Nephron progenitor cell (in vitro differentiated cells): ENCODE data around the gene S100A16.
"Not testable (repeated sequence)": the region's sequence is repeated elsewhere in the genome, so short reads cannot be mapped to it uniquely, and the experiment has no call there.

Experiments used
- DNase-seq: peaks from one replicate; pipeline ENCODE4 v3.0.0; 2021
- H3K27ac Mint-ChIP-seq: 2 replicates; pipeline ENCODE4 v1.8.0; 2021; ENCODE audit warnings: mild to moderate bottlenecking, moderate library complexity, mixed read lengths
- H3K27me3 Mint-ChIP-seq: 2 replicates; pipeline ENCODE4 v1.8.0; 2021; ENCODE audit warnings: mild to moderate bottlenecking, low read depth, mixed read lengths; ENCODE audit not compliant: poor library complexity
- H3K36me3 Mint-ChIP-seq: 2 replicates; pipeline ENCODE4 v1.8.0; 2021; ENCODE audit warnings: low read depth, mixed read lengths
- H3K4me1 Mint-ChIP-seq: 2 replicates; pipeline ENCODE4 v1.8.0; 2021; ENCODE audit warnings: mixed read lengths
- H3K4me3 Mint-ChIP-seq: 2 replicates; pipeline ENCODE4 v1.8.0; 2021; ENCODE audit warnings: mild to moderate bottlenecking, moderate library complexity, mixed read lengths
- H3K9me3 Mint-ChIP-seq: 2 replicates; pipeline ENCODE4 v1.8.0; 2021; ENCODE audit warnings: mild to moderate bottlenecking, moderate library complexity, mixed read lengths
- CTCF ChIP-seq: fragments of 200-600 bp; sonication (generic); IDR thresholded peaks from 2 replicates; pipeline ENCODE4 v1.5.0; 2021; ENCODE audit warnings: antibody characterized with exemption

The S100A16 gene

GRCh38 chr1:153578936-153579335 is 34.0 kb downstream of the S100A16 start:
- peaks cover 15% of the 10 kb centered on the region for H3K4me1 Mint-ChIP-seq
- DNase-seq: no peak
- H3K4me3 Mint-ChIP-seq: no peak overlapping the region
- no peaks in the 10 kb centered on the region for H3K36me3 Mint-ChIP-seq
- H3K9me3 Mint-ChIP-seq: peaks cover 19% of the 10 kb centered on the region
- H3K27ac Mint-ChIP-seq: no peak overlapping the region
- TF ChIP-seq CTCF: no peak
- no peaks in the 10 kb centered on the region for H3K27me3 Mint-ChIP-seq

GRCh38 chr1:153578490-153578889 is 34.4 kb downstream of the S100A16 start:
- Mint-ChIP-seq H3K9me3 (peaks cover 23% of the 10 kb centered on the region), H3K4me3 (no peak overlapping the region), H3K27ac (no peak overlapping the region), H3K36me3 (no peaks in the 10 kb centered on the region), H3K4me1 (peaks cover 11% of the 10 kb centered on the region), H3K27me3 (no peaks in the 10 kb centered on the region)
- no peak for TF ChIP-seq CTCF
- no peak for DNase-seq

GRCh38 chr1:153577624-153578051 is 35.3 kb downstream of the S100A16 start:
- no peak overlapping the region for H3K4me3 Mint-ChIP-seq
- peaks cover 28% of the 10 kb centered on the region for H3K9me3 Mint-ChIP-seq
- peaks cover 10% of the 10 kb centered on the region for H3K4me1 Mint-ChIP-seq
- H3K27me3 Mint-ChIP-seq: no peaks in the 10 kb centered on the region
- H3K27ac Mint-ChIP-seq: no peak overlapping the region
- no peak for TF ChIP-seq CTCF
- no peak for DNase-seq
- H3K36me3 Mint-ChIP-seq: no peaks in the 10 kb centered on the region

GRCh38 chr1:153577138-153577537 is 35.8 kb downstream of the S100A16 start:
- TF ChIP-seq CTCF: no peak
- H3K27me3 Mint-ChIP-seq: peaks cover 2% of the 10 kb centered on the region
- no peak overlapping the region for H3K4me3 Mint-ChIP-seq
- H3K36me3 Mint-ChIP-seq: no peaks in the 10 kb centered on the region
- no peak overlapping the region for H3K27ac Mint-ChIP-seq
- H3K4me1 Mint-ChIP-seq: peaks cover 10% of the 10 kb centered on the region
- H3K9me3 Mint-ChIP-seq: peaks cover 28% of the 10 kb centered on the region
- DNase-seq: no peak

GRCh38 chr1:153575497-153575896 is 37.4 kb downstream of the S100A16 start:
- H3K27ac Mint-ChIP-seq, H3K4me3 Mint-ChIP-seq, DNase-seq, H3K27me3 Mint-ChIP-seq, H3K36me3 Mint-ChIP-seq: not testable (repeated sequence)
- peaks cover 28% of the 10 kb centered on the region for H3K9me3 Mint-ChIP-seq
- H3K4me1 Mint-ChIP-seq: peaks cover 17% of the 10 kb centered on the region

GRCh38 chr1:153575081-153575491 is 37.9 kb downstream of the S100A16 start:
- H3K27me3 Mint-ChIP-seq, H3K27ac Mint-ChIP-seq, H3K4me3 Mint-ChIP-seq, H3K36me3 Mint-ChIP-seq, DNase-seq: not testable (repeated sequence)
- H3K4me1 Mint-ChIP-seq: peaks cover 17% of the 10 kb centered on the region
- peaks cover 28% of the 10 kb centered on the region for H3K9me3 Mint-ChIP-seq

- DNase-seq: no peak
- Mint-ChIP-seq H3K4me3 (no peak overlapping the region), H3K4me1 (peaks cover 31% of the 10 kb centered on the region), H3K36me3 (no peaks in the 10 kb centered on the region), H3K9me3 (peaks cover 28% of the 10 kb centered on the region), H3K27ac (no peak overlapping the region), H3K27me3 (peaks cover 6% of the 10 kb centered on the region)
- no peak for TF ChIP-seq CTCF
Measured at GRCh38 chr1:153573351-153573750, 39.6 kb downstream of the S100A16 start.
